OCI-LY7 (cell line): ENCODE results near the gene WDR4. TPM values are rescaled to one million over a fixed set of nuclear protein-coding genes. Genes with fewer than 3 reads are reported as not detected.
"Not testable (repeated sequence)": the region's sequence is repeated elsewhere in the genome, so short reads cannot be mapped to it uniquely, and the experiment has no call there.

Source experiments
- BruUV-seq: library from RNA; stranded (reverse); fragments of 400-500 nt; replicated peaks from 2 replicates; lab custom pipeline; 2021; lab: Mats Ljungman, UMichigan
- CTCF ChIA-PET: fragments of 300-600 bp; sonication (Branson Sonifier 250); formaldehyde crosslinking; loops from one replicate; lab custom pipeline; 2022; ENCODE audit warnings: antibody characterized with exemption; ENCODE audit not compliant: unreplicated experiment; lab: Charles Lee
- POLR2A ChIA-PET: fragments of 300-600 bp; sonication (Branson Sonifier 250); formaldehyde crosslinking; loops from one replicate; lab custom pipeline; 2022; ENCODE audit warnings: antibody characterized with exemption; lab: Charles Lee
- DNase-seq: peaks from one replicate; pipeline ENCODE4 v3.0.0-alpha.2; 2015; ENCODE audit warnings: low spot score
- H2AFZ ChIP-seq: fragments of 200-600 bp; sonication (generic), shearing (Covaris generic); 2 replicates; pipeline ENCODE4 v1.6.1; 2014; ENCODE audit warnings: mild to moderate bottlenecking, antibody characterized with exemption, low read length, moderate library complexity
- H3K27ac ChIP-seq: fragments of 200-600 bp; sonication (generic); 2 replicates; pipeline ENCODE4 v1.5.1; 2014; ENCODE audit warnings: mixed run types, low read depth, mild to moderate bottlenecking, moderate library complexity, low read length, inconsistent platforms; ENCODE audit not compliant: poor library complexity, severe bottlenecking
- H3K36me3 ChIP-seq: fragments of 200-600 bp; sonication (generic); 2 replicates; pipeline ENCODE4 v1.6.1; 2014; ENCODE audit warnings: mild to moderate bottlenecking, antibody characterized with exemption, low read length, moderate library complexity, mixed read lengths; ENCODE audit not compliant: insufficient read depth
- H3K4me1 ChIP-seq: fragments of 200-600 bp; sonication (generic); 2 replicates; pipeline ENCODE4 v1.5.1; 2014; ENCODE audit warnings: mild to moderate bottlenecking, low read length; ENCODE audit not compliant: insufficient read depth, poor library complexity, severe bottlenecking
- H3K4me2 ChIP-seq: fragments of 200-600 bp; sonication (generic); 2 replicates; pipeline ENCODE4 v1.6.1; 2014; ENCODE audit warnings: mild to moderate bottlenecking, low read length
- H3K4me3 ChIP-seq: fragments of 200-600 bp; sonication (generic); 2 replicates; pipeline ENCODE4 v1.5.1; 2014; ENCODE audit warnings: mild to moderate bottlenecking, low read depth, low read length; ENCODE audit not compliant: poor library complexity, severe bottlenecking
- H3K79me2 ChIP-seq: fragments of 200-600 bp; sonication (generic); 2 replicates; pipeline ENCODE4 v1.6.1; 2016; ENCODE audit warnings: low read depth, mild to moderate bottlenecking, low read length, moderate library complexity, mixed read lengths; ENCODE audit not compliant: insufficient read depth
- H3K9me2 ChIP-seq: fragments of 200-600 bp; sonication (generic); 2 replicates; pipeline ENCODE4 v1.6.1; 2016; ENCODE audit warnings: mild to moderate bottlenecking, low read length, mixed read lengths; ENCODE audit not compliant: insufficient read depth
- H3K9me3 ChIP-seq: fragments of 200-600 bp; sonication (generic); 2 replicates; pipeline ENCODE4 v1.6.1; 2014; ENCODE audit warnings: mild to moderate bottlenecking, mixed run types, low read length, mixed read lengths
- H4K20me1 ChIP-seq: fragments of 200-600 bp; sonication (generic); 2 replicates; pipeline ENCODE4 v1.6.1; 2014; ENCODE audit warnings: mild to moderate bottlenecking, antibody characterized with exemption, low read length, moderate library complexity, mixed read lengths; ENCODE audit not compliant: insufficient read depth
- CTCF ChIP-seq: fragments of 200-600 bp; sonication (generic); conservative IDR thresholded peaks from 2 replicates; pipeline ENCODE4 v1.5.1; 2014; ENCODE audit warnings: mild to moderate bottlenecking, antibody characterized with exemption, low read length, moderate library complexity, mixed read lengths
- EZH2phosphoT487 ChIP-seq: fragments of 200-600 bp; sonication (generic); IDR thresholded peaks from 2 replicates; pipeline ENCODE4 v1.6.1; 2018; ENCODE audit warnings: low read depth, borderline replicate concordance, mild to moderate bottlenecking, mixed run types, antibody characterized with exemption, low read length, moderate library complexity, mixed read lengths
- intact Hi-C: fragments of 100-400 bp; cut with micrococcal nuclease; formaldehyde crosslinking; loops from one replicate; pipeline ENCODE4 v1.10.0; 2022; ENCODE audit not compliant: unreplicated experiment
- total RNA-seq, 2 experiments: library from RNA; depleted of rRNA in 1 of 2; stranded (reverse); fragments of >200 nt in 1 of 2; shearing (Covaris generic) in 1 of 2; gene quantifications; 2 replicates each; pipeline ENCODE4 v1.2.3, GENCODE V29; 2014 to 2022

The WDR4 gene
- total RNA-seq, 2 experiments from 2014 or later = 45.7 to 73.8 TPM

GRCh38 chr21:42844411-42845113, 34.8 kb downstream of the WDR4 start:
- H2AFZ ChIP-seq = no peak overlapping the region
- H3K4me1 ChIP-seq = no peaks in the 10 kb centered on the region
- no peak overlapping the region for H3K27ac ChIP-seq
- BruUV-seq = no TSS peak
- CTCF ChIA-PET = no interaction called here
- H3K4me2 ChIP-seq = no peak overlapping the region
- DNase-seq = no peak
- H4K20me1 ChIP-seq = peaks cover 8% of the 10 kb centered on the region
- POLR2A ChIA-PET = no interaction called here
- H3K79me2 ChIP-seq = peaks cover 16% of the 10 kb centered on the region; the same call in 1 of the 2 replicates
- peaks cover 93% of the 10 kb centered on the region for H3K36me3 ChIP-seq
- intact Hi-C loops = no loop called here
- TF ChIP-seq CTCF (no peak), EZH2phosphoT487 (no peak)
- H3K4me3 ChIP-seq = no peak overlapping the region
- H3K9me3 ChIP-seq = no peaks in the 10 kb centered on the region
- H3K9me2 ChIP-seq = no peaks in the 10 kb centered on the region

GRCh38 chr21:42843056-42843455, 36.3 kb downstream of the WDR4 start:
- no peak for TF ChIP-seq EZH2phosphoT487
- no peak for TF ChIP-seq CTCF
- peaks cover 8% of the 10 kb centered on the region for H4K20me1 ChIP-seq
- no peaks in the 10 kb centered on the region for H3K4me1 ChIP-seq
- BruUV-seq = no TSS peak
- H3K4me3 ChIP-seq = no peak overlapping the region
- no peaks in the 10 kb centered on the region for H3K9me3 ChIP-seq
- ChIA-PET CTCF (interaction anchor here (0.6 kb wide), 1 partner anchor 217 kb away, joined by 3 read pairs; no protein-coding TSS in a partner anchor), POLR2A (interaction anchor here (0.6 kb wide), 1 partner anchor 33 kb away, joined by 5 read pairs; no protein-coding TSS in a partner anchor)
- H3K79me2 ChIP-seq = peaks cover 16% of the 10 kb centered on the region; the same call in 1 of the 2 replicates
- H3K27ac ChIP-seq = no peak overlapping the region
- H3K36me3 ChIP-seq = peaks cover 91% of the 10 kb centered on the region
- intact Hi-C loops = no loop called here
- H3K9me2 ChIP-seq = no peaks in the 10 kb centered on the region
- no peak overlapping the region for H2AFZ ChIP-seq
- no peak overlapping the region for H3K4me2 ChIP-seq
- no peak for DNase-seq

- POLR2A ChIA-PET, H3K4me2 ChIP-seq, H3K9me2 ChIP-seq, CTCF ChIA-PET, H3K4me3 ChIP-seq, BruUV-seq, intact Hi-C loops, H3K9me3 ChIP-seq, H3K4me1 ChIP-seq, H3K27ac ChIP-seq, H4K20me1 ChIP-seq, H2AFZ ChIP-seq, DNase-seq: not testable (repeated sequence)
- Histone ChIP-seq H3K79me2 (peaks cover 12% of the 10 kb centered on the region; the same call in 1 of the 2 replicates), H3K36me3 (peaks cover 81% of the 10 kb centered on the region)
These were observed 37.3 kb downstream of the WDR4 start for GRCh38 chr21:42841916-42842655.
